ENCODE data around the gene LRIT2.

LRIT2 gene

DNA sequence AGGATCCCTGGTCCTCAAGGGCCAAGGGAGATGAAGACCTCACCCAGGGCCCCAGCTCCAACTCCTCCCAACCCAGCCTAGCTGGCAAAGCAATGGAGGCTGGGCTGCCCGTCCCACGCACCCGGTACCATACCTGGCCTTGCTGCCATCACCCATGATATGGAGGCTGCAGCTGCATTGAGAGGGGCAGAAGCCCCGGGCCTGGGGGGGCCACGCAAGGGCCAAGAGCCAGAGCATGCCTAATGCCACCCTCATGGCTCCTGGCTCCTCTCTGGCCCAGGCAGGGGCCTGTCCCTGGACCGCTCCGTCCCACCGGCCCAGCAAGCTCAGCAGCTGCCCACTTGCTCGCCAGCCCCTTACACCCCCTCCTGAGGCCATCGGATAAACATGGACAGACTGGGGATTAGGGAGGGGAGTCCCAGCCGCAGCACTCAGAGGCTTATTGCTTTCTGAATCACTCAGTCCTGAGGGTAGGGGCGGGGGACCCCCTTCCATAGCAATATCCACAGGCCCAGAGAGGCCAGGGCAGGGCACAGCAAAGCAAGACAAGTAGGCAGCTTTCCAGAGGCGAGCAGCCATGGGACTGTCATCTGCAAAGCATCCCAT is 15.9 kb upstream of the LRIT2 start, which contains the start of gene LRIT1:
Gene LRIT1 (minus strand): TSS at position 362 of the 606 bp plus-strand sequence. CDS start 107 bp downstream, at position 255.
- no peak for DNase-seq (ENCODE audit: low read depth)

DNA sequence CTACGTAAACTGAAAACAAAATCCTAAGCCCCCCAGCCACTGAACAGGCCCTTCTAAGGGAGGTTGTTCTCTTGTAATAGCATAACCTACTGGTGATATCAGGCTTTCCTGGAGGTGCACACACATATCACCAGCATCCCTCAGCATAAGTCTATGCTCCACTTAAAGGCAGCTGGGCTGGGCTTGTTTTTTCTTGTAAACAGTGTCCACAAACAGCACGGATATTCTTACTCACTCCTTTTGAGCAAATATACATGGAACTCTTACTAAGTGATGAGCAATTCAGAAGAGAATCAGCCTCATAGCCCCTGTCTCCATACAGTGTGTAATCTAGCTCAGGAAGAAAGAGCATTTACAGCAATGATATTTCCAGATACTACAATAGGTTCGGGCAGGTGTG is 13.6 kb upstream of the LRIT2 start:
- no peak for DNase-seq (ENCODE audit: low read depth)

DNA sequence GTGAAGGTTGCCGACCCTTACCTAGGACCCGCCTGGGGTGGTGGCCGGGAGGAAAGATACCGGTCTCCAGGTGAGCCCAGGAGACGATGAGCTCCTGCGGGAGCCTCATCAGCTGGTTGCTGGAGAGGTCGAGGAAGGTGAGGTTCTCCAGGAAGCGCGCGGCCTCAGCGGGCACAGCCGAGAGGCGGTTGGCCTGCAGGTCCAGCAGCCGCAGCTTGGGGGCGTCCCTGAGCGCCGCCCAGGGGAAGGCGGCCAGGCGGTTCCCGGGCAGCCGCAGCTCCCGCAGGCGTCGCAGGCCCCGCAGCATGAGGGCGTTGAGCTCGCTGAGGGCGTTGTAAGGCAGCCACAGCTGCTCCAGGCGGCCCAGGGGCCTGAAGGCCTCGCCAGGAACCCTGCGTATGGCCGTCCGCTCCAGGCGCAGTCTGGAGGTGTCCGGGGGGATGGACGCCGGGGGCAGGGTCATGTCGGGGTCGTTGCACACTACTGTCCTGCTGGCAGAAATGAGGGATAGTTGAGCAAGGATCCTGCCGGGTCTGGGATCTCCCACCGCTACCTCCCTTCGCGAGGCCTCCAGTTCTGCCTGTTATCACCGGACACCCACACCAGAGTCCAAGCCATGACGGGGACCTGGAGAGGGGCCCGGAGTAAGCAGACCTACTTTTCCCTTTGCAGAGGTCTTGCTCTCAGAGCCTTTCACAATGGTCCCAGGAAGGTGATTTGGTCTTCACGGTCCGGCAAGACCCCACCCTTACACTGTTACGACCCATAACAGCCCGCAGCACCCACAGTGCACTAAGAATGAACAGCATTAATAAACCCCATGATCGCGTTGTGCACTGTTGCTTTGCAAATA is 12.1 kb upstream of the LRIT2 start:
- DNase-seq (ENCODE audit: low read depth), result no peak

DNA sequence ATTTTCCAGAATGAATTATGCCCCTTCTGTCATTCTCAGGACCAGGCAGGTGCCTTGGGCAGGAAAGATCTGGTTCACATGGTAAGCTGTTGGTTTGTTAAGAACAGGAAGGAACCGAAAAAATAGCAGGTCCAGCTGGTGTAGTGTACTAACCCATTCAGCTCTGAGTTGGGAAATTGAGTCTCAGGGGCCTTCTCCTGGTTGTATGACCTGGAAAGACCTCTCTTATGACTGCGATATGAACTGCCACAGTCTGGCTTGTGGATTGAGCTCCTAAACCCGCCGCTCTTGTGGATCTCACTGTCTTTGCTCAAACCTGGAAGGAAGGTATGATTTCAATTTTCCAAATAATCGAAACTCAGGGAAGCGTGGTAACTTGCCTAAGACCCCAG is 11.5 kb upstream of the LRIT2 start:
- no peak for DNase-seq (ENCODE audit: low read depth)

DNA sequence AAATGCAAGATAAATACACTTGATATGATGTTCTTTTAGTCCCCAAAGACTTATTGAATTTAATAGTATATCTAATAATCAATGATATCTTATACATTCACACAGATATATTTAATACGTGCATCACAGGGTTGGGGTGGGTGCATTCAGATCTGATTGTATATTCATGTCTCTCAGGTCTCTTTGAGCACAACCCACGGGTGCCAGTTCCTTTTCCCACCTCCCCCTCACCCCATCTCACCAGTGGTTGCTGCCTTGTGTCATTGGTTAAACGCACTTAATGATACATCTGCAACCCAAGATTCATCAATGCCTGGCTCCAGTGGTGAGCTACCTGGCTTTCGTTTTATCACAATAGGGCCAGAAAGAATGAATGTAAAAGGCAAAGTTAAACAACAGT is 9.8 kb upstream of the LRIT2 start:
- DNase-seq (ENCODE audit: low read depth), result no peak

DNA sequence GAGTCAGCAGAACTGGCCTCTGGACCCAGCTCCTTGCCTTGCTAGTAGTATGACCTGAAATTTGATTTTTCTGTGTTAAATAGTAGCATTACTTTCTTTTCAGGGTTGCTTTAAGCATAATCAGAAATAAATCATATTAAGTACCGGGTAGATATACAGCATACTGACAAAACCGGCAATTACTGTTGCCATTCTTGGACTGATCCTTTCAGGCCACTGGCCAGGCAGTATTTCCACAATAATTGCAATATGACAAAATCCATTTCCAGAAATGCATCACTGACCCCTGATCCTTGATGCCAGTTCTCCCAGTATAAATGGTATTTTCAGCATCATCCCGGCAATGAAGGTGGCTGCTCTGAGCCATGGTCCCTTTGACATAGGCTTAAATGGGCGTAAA is 9.1 kb upstream of the LRIT2 start:
- no peak for DNase-seq (ENCODE audit: low read depth)

DNA sequence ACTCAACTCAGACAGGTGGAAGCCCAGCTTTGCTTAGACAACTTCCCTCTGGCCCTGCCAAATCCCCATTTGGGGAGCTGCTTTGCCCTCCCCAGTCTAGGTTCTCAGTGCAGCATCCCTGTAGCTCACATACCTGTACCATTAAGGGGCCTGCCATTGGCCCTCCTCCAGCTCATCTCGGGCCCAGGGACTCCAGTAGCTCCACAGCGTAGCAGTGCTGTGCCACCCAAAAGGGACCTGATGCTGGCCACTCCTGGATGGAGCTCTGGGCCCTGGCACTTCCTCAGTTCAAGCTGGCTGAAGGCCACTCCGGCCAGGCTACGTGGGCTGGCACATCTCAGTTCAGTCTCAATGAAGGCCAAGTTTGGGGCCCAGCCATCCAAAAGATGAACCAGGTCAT is 8.6 kb upstream of the LRIT2 start:
- DNase-seq (ENCODE audit: low read depth), result no peak

DNA sequence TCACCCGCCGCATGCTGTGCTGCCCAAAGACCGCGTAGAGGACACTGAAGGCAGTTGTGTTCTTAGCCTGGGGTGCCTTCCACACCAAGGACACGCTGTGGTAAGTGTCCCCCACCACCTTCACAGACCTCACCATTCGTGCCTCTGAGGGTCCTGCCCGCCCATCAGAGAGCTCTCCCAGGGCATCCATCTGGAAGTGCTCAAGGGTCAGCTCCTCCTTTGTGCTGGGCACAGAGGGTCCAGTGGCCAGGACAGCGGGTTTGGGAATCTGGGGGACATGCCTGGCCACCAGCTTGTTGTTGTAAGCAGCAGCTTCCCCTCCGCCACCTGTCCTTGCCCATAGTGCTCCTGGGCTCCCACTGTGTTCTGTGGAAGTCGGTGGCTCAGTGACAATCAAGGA is 7.0 kb upstream of the LRIT2 start:
- DNase-seq (ENCODE audit: low read depth), result no peak

DNA sequence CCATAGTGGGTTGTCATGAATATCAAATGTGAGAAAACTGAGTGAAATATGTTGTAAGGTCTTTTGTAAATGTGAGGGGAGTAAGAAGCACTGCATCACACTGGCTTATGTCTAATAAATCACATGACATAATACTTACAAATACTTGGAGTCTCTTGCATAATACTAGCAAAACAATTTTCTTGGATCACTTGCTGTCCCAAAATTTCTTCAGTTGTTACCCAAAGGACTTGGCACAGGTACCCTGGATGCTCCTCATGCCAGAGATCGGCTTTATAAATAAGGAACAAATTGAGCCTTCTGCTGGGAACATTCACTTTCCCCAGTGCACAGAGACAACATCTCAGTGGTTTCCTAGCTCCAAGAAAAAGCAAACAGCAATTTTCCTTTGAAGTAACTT is 5.0 kb upstream of the LRIT2 start:
- DNase-seq (ENCODE audit: low read depth), result no peak

DNA sequence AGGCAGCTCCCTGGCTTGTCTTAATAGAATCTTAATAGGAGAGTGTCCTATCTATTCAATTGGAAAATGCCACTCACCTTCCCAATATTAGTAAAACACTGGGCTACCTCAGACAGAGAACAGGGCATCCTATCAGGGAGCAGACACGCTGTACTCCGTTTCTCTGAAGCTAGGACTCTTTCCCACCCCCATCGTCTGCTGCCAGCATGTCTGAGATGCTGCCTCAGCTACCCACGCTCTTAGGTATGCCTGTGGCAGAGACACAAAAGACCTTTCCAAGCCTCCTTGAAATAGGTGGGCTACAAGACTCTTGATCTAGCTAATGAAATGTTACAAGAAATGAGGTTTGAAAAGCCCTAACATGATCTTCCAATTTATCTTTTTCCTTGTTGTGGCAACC is 2.5 kb upstream of the LRIT2 start:
- DNase-seq (ENCODE audit: low read depth), result no peak

DNA sequence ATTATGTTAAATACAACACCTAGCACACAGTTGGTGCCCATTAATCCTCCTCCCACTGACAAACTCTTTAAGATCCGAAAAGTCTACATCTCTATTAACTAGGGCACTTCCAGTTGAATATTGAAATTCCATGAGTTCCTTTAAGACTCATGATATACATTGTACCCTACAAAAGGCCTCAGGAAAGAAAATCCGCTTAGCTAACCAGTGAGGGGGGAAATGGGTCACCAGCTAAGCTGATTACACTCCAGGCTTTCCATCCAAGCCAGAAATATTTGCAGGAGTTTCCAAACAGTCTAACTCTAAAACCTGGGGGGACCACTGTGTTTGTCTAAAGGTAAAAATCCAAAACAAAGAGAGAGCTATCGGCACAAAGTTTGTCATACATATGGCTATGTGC is 1.3 kb upstream of the LRIT2 start:
- DNase-seq (ENCODE audit: low read depth), result no peak

DNA sequence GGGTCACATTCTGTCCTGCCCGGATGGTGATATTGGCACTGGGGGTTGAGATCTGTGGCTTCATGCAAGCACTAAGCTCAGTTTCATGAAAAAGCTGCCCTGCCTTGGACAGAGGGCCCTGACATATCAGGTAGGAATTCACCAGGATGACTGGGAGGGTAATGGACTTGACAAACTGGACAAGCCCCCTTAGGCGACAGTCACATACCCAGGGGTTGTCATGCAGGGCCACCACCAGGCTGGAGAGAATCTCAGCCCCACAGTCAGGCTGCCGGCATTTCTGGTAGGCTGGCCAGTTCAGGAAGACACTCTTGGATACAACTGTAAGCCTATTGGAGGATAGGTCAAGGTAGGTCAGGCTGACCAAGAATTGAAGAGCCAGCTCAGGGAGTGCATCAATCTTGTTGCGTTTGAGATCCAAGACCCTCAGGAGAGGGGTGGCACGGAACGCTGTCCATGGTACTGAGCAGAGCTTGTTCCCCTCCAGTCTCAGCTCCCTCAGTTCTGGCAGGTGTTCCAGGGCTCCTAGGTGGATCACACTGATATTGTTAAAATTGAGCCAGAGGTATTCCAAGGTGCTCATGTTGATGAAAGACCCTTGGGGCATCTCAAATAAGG is 824 bp downstream of the LRIT2 start:
- no peak for DNase-seq (ENCODE audit: low read depth)

DNA sequence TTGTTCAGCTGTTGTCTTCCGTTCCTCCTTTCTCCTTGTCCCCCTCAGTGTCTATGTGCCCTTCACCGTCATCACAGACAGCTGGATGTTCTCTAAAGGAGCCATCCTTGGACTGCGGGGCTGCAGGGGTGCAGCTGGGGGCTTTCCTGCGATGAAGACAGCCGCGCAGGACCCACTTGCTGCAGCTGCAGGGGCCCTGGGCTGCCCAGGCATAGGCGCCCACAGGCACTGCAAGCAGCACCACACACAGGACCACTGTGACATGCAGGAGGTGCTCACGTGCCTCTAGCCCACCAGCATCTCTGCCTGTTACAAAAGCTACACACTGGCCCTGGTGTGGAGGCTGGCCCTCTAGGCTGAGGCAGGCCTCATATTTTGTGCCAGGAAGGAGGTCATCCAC is 3.4 kb downstream of the LRIT2 start:
- DNase-seq (ENCODE audit: low read depth), result no peak

DNA sequence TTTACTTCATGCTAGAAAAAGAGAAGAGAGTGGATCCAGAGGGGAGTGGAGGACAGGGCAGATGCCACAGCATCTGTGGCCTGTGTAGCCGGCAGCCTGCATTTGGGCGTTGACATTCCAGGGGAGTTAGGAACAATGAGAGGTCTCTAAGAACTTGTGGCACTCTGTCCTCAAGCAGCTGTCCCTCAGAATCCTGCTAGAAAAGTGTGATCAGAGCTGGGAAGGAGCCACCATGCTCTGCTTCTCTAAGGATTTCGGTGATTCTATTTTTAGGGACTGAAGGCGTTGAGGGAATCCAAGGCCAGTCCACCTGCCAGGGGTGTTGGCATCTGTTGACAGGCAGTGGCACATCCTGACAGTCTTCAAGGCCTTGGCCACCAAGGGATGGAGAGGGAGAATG is 7.6 kb downstream of the LRIT2 start:
- DNase-seq (ENCODE audit: low read depth), result no peak

DNA sequence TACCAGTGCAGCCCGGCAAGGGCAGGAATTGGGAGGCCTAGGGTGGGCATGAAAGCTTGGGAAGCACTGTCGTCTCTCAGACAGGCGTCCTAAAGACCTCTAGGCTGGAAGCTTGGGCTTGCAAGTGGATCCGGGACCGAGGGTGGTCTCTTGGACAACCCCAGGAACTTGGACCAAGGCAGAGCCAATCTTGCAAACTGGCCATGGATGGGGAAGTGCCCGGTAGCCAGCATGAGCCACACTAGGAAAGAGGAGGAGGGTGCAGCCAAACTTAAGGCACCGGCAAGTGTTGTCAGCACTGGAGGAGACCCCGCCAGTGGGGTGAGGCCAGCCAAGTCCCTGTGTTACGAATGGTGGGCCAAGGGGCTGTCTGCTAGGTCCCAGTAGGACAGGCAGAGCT is 8.5 kb downstream of the LRIT2 start:
- no peak for DNase-seq (ENCODE audit: low read depth)

DNA sequence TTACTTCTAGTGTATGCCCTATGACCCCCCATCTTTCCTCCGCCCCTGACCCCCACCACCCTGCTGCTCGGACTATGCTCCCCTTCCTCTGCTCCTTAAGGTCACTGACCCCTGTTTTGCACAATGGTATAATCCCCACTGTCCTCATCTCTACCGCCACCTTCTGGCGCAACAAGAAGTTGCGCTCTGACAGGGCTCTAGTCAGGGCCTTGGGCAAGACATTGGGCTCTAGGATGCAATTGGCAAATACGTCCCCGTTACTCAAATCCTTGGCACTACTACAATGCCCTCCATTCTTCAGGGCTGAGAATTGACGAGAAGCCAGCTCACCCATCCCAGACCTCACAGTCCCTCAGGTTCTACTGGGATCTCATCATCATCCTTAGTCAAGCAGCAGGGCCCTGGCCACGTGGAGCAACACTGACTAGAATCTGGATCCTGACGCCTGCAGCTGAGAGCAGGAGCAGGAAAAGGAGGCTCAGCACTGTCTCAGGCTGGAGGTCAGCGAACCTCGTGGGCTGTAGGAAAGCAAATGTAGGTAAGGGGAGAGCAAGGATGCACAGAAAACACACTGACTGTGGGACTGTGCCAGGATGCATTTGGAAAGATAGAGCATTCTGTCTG is 10.6 kb downstream of the LRIT2 start:
- peak; percentile 11 for DNase-seq (ENCODE audit: low read depth)

DNA sequence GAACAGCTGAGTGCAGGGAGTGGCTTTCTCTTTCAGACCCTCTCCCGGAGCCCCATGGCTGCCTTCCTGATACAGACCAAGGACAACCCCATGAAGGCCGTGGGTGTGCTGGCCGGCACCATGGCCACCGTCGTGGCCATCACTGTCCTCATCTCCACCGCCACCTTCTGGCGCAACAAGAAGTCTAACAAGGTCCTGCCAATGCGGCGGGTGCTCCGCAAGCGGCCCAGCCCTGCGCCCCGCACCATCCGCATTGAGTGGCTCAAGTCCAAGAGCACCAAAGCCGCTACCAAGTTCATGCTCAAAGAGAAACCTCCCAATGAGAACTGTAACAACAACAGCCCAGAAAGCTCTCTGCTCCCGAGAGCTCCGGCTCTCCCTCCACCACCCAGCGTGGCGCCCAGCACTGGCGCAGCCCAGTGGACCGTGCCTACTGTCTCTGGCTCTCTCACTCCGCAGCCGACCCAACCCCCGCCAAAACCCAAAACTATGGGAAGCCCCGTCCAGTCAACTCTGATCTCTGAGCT is 11.2 kb downstream of the LRIT2 start:
- no peak for DNase-seq (ENCODE audit: low read depth)

DNA sequence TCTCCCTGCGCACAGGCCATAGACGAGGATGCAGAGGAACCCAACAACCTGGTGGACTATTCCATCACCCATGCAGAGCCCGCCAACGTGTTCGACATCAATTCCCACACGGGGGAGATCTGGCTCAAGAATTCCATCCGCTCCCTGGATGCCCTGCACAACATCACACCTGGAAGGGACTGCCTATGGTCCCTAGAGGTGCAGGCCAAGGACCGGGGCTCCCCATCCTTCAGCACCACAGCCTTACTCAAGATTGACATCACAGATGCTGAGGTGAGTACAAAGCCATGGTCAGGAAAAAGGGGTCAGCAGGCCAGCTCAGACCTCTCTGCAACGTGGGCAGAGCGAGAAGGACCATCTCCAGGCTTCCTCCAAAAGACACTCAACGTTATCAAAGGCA is 12.3 kb downstream of the LRIT2 start:
- no peak for DNase-seq (ENCODE audit: low read depth)

DNA sequence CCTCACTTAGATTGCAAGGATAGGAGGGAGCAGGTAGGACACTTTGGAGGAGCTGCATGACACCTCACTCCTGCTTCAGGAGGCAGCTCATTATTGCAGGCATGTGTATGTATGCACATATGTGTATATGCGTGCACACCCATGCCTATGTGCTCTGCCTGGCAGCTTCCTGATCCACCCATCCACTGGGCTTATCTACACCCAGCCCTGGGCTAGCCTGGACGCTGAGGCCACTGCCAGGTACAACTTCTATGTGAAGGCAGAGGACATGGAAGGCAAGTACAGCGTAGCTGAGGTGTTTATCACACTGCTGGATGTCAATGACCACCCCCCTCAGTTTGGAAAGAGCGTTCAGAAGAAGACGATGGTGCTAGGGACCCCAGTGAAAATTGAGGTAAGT is 13.3 kb downstream of the LRIT2 start:
- no peak for DNase-seq (ENCODE audit: low read depth)

DNA sequence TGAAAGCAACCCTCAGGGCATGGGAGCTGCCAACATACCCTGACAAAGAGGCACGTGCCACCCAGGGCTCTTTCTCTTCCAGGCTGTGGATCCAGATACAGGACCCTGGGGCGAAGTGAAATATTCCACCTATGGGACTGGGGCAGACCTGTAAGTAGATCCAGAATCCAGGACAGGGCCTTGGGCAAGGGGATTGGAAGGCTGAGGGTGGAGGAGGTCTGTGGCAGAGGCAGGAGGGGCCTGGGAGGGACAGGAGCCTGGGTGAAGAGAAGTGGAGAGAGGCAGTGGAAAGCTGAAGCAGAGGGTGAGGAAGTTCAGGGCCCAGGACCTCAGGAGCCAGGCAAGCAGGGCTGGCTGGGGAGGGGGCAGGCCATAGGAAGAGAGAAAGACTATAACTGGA is 13.8 kb downstream of the LRIT2 start:
- no peak for DNase-seq (ENCODE audit: low read depth)

DNA sequence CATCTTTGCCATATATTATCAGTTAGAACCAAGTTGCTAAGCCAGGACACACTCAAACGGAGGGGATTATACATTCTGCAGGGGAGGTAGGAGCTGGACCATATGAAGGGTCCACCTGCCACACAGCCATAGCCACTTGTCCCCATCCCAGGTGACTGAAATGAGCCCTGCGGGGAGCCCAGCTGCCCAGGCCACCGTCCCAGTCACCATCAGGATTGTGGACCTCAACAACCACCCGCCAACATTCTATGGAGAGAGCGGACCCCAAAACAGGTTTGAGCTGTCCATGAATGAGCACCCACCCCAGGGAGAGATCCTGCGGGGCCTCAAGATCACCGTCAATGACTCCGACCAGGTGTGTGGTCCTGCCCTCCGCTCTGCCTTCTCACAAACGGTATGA is 17.3 kb downstream of the LRIT2 start:
- no peak for DNase-seq (ENCODE audit: low read depth)

DNA sequence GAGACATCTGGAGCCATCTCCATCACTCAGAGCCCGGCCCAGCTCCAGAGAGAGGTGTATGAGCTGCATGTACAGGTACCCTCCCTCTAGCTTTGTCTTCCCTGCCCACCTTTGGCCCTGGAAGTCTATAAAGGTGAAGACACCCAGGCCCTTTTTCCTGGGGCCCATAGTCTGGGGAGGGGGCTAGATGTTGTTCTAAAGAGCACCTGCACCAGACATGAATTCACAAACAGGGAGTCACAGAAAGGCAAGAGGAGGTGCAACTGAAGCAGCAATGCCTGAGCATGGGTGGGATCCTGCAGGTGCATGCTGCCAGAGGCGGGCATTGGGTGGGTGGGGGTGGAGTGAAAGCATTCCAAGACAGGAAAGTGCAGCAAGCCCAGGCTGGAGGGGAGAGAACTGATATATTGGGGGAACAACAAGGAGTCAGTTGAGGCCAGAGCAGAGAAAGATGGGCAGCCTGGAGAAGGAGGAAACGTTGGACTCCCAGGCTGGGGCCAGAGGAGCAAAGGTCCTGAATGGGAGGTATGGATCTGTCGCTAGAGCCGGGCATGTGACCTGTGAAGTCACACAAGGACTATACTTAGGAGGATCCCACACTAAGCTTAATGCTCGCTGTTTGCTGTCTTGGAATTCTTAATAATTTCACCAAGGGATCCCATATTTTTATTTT is 19.4 kb downstream of the LRIT2 start:
- no peak for DNase-seq (ENCODE audit: low read depth)

Data from CMK (cell line).